Activated CD8-positive, alpha-beta T cell treated with anti-CD3 and anti-CD28 coated beads, Interleukin-2, amount 10 ng/mL, durations not matched to agents 7 days and 5 days (primary cell): ENCODE measurements around the gene SLC6A16. TPM values are rescaled to one million over a fixed set of nuclear protein-coding genes. Genes with fewer than 3 reads are reported as not detected.

Experiments used
- ATAC-seq: fragments of 150-1000 bp; cut with Tn5 transposase; one replicate; pipeline ENCODE4 v1.10.0; 2021; ENCODE audit warnings: moderate library complexity
- CTCF ChIA-PET: fragments of 350-600 bp; sonication (Branson Sonifier 250); formaldehyde crosslinking; loops from one replicate; lab custom pipeline; 2021; ENCODE audit warnings: antibody characterized with exemption; lab: Charles Lee
- POLR2A ChIA-PET: fragments of 350-600 bp; sonication (Branson Sonifier 250); formaldehyde crosslinking; loops from one replicate; lab custom pipeline; 2021; ENCODE audit warnings: antibody characterized with exemption; lab: Charles Lee
- DNase-seq: peaks from one replicate; pipeline ENCODE4 v3.0.0-alpha.2; 2020
- H3K27ac Mint-ChIP-seq: one replicate; pipeline ENCODE4 v1.8.0; 2021; ENCODE audit warnings: mild to moderate bottlenecking, mixed read lengths
- H3K27me3 Mint-ChIP-seq: one replicate; pipeline ENCODE4 v1.8.0; 2021; ENCODE audit warnings: low read depth, mixed read lengths
- H3K36me3 Mint-ChIP-seq: one replicate; pipeline ENCODE4 v1.8.0; 2021; ENCODE audit warnings: low read depth, mixed read lengths
- H3K4me1 Mint-ChIP-seq: one replicate; pipeline ENCODE4 v1.8.0; 2021; ENCODE audit warnings: low read depth, mixed read lengths
- H3K4me3 Mint-ChIP-seq: one replicate; pipeline ENCODE4 v1.8.0; 2021; ENCODE audit warnings: mild to moderate bottlenecking, mixed read lengths
- H3K9me3 Mint-ChIP-seq: one replicate; pipeline ENCODE4 v1.8.0; 2022; ENCODE audit warnings: mixed read lengths; ENCODE audit not compliant: insufficient read depth
- total RNA-seq, 2 experiments: library from RNA; stranded (reverse); gene quantifications; one replicate each; pipeline ENCODE4 v1.2.3, GENCODE V29; 2021

The SLC6A16 gene
- total RNA-seq, 2 experiments from 2014 or later = 3.4 to 3.5 TPM

DNA sequence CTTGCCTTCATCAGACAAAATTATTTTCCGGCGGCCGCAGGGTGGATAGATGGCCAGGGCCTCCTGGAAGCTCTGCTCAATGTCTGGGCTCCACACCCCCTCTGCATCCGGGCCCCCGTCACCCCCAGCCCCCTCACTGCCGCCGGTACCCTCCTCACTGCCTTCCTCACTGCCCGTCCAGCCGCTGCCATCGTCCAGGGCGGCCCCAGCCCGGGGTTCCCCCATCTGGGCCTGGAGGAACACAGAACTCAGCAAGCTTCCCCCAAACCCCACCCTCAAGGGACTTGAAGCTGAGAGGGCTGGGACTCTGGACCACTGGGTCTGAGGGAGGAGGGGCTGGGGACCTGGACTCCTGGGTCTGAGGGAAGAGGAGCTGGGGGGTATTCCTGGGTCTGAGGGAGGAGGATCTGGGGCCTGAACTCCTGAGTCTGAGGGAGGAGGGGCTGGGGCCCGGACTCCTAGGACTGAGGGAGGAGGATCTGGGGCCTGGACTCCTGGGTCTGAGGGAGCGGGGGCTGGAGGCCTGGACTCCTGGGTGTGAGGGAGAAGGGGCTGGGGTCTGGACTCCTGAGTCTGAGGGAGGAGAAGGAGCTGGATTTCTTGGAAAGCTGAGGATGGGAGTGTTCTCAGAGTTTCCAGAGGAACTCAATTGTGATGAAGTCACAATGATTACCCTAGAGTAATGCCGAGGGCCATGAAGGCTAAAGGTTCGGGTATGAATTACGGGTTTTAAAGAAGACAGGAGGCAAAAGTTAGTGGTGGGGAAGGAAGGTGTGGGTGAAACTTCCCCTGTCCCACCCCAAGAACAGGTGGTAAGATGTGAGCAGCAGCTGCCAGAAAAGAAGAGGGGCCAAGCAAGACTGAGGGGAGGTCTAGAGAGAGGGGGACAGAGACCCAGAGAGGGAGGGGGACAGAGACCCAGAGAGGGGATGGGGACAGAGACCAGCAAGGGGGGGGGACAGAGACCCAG, 35.1 kb upstream of the SLC6A16 start:
- no peaks in the 10 kb centered on the region for H3K36me3 Mint-ChIP-seq
- H3K27me3 Mint-ChIP-seq = peaks cover 38% of the 10 kb centered on the region
- H3K4me1 Mint-ChIP-seq = peaks cover 17% of the 10 kb centered on the region
- ChIA-PET POLR2A (interaction anchor here (0.7 to 1.3 kb wide), 2 partner anchors 19 to 81 kb away, joined by 3 to 4 read pairs; no protein-coding TSS in a partner anchor), CTCF (interaction anchor here (1.8 kb wide), 1 partner anchor 32 kb away, joined by 4 read pairs; no protein-coding TSS in a partner anchor)
- no peak overlapping the region for H3K4me3 Mint-ChIP-seq
- no peak overlapping the region for H3K27ac Mint-ChIP-seq
- no peaks in the 10 kb centered on the region for H3K9me3 Mint-ChIP-seq
- ATAC-seq (no peak), DNase-seq (no peak)

DNA sequence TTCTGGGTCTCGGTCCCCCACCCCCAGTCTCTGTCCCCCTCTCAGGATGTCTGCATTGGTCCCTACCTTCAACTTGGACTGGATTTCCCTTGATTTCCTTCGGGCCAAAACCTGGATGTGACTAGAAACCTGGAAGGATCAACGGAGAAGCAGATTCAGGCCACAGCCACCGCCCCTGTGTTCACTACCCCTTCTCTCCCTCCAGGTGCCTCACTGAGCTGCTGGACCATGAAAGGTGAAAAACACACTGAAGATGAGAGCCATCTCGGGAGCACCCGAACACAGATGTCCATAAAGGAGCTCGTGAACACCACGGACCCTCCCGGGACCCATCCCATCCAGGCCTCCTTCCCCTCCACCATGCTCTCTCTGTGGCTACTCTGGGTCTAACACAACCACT, 32.2 kb upstream of the SLC6A16 start:
- CTCF ChIA-PET = no interaction called here
- Mint-ChIP-seq H3K4me3 (no peak overlapping the region), H3K4me1 (peaks cover 17% of the 10 kb centered on the region), H3K9me3 (no peaks in the 10 kb centered on the region), H3K27me3 (peaks cover 33% of the 10 kb centered on the region), H3K36me3 (no peaks in the 10 kb centered on the region), H3K27ac (no peak overlapping the region)
- POLR2A ChIA-PET = no interaction called here
- no peak for DNase-seq
- ATAC-seq = no peak

DNA sequence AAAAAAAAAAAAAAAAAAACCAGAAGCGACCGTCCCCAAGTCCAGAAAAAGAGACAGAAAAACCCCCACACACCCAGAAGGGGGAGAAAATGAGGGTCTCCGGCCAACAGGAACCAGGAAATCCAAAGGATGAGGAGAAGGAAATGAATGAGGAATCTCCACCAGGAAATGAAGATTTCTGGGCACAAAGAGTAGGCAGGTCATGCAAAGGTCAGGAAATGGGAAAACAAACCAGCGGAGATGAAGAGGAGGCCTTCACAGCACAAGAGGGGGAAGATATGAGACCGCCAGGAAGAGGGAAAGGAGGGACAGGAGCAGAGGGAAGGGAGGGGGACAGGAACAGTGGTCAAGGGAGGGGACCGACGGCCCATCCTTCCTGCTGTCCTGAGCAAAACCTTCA, 31.4 kb upstream of the SLC6A16 start:
- H3K4me3 Mint-ChIP-seq = no peak overlapping the region
- DNase-seq (no peak), ATAC-seq (no peak)
- ChIA-PET CTCF (no interaction called here), POLR2A (no interaction called here)
- no peaks in the 10 kb centered on the region for H3K36me3 Mint-ChIP-seq
- no peak overlapping the region for H3K27ac Mint-ChIP-seq
- no peaks in the 10 kb centered on the region for H3K9me3 Mint-ChIP-seq
- peaks cover 14% of the 10 kb centered on the region for H3K4me1 Mint-ChIP-seq
- H3K27me3 Mint-ChIP-seq = peaks cover 26% of the 10 kb centered on the region

DNA sequence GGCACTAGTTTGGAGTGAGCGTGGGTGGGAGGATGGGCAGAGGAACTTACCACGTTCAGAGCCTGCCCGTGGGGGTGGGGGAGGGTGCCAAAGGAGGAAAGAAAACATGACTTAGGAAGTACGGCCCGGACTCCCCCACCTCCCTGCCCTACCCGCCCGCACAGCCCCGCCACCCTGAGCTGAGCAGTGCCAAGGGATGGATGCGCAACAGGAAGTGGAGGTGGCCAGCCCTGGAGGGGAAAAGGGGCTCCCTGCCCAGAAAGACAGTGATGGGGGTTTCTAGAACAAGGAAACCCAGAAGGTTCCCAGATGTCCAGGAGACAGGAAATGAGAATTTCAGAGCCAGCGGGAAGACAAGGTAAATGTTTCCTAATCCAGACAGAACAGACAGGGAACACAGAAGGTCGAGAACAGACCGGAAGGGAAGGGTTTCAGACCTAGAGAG, 30.9 kb upstream of the SLC6A16 start:
- ATAC-seq (no peak), DNase-seq (no peak)
- no peaks in the 10 kb centered on the region for H3K9me3 Mint-ChIP-seq
- peaks cover 22% of the 10 kb centered on the region for H3K27me3 Mint-ChIP-seq
- no peak overlapping the region for H3K27ac Mint-ChIP-seq
- CTCF ChIA-PET = no interaction called here
- H3K4me1 Mint-ChIP-seq = peaks cover 12% of the 10 kb centered on the region
- no peaks in the 10 kb centered on the region for H3K36me3 Mint-ChIP-seq
- no peak overlapping the region for H3K4me3 Mint-ChIP-seq
- POLR2A ChIA-PET = no interaction called here

DNA sequence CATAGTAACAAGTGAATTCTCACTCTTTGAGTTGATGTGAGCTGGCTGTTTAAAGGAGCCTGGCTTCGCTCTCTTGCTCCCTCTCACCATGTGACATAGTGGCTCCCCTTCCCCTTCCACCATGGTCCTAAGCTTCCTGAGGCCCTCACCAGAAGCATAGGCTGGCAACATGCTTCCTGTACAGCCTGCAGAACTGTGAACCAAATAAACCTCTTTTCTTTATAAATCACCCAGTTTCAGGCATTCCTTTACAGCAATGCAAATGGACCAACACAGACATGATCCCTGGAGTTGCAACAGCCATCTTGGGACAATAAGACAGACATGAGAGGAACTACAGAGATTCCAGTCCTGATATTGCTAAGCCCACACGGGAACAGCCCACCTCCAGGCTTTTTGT, 24.6 kb upstream of the SLC6A16 start:
- CTCF ChIA-PET = no interaction called here

DNA sequence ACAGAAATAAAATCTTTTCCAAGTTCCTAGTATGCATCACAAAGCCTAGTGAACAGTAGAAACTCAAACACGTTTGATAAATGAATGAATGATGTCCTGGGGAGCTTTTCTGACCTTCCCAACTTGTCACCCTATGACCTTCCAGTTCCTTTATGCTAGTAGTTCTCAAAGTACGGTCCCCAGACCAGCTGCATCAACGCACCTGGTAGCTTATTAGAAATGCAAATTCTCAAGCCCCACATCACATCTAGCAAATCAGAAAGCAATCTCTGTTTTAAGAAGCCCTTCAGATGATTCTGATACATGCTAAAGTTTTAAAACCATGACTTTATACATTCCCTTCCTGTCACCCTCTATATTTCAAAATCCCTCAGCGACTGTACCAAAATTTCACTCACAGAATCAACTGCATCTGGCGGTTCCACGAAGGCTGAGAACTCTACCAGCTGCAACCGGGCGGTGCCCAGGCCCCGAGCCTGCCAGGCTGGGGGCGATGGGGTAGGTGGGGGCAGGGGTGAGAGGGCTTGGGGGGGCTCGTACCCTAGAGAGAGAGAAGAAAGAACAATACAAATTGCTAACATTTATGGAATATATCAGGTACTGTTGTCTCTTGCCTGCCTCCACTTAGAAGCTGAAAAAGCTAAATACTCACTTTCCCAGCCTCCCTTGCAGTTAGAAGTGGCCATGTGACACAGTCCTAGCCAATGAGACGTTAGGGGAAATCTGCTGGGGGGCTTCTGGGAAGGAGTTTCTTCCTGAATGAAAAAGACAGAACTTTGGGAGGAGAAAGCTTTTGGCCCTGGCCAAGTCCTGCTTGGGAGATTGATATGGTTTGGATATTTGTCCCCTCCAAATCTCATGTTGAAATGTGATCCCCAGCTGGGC, 23.6 kb upstream of the SLC6A16 start:
- H3K4me3 Mint-ChIP-seq = no peak overlapping the region

More for the DNA sequence above, 24.6 kb upstream of the SLC6A16 start:
- ATAC-seq (no peak), DNase-seq (no peak)
- H3K27me3 Mint-ChIP-seq = peaks cover 2% of the 10 kb centered on the region
- POLR2A ChIA-PET = no interaction called here
- no peak overlapping the region for H3K4me3 Mint-ChIP-seq
- H3K27ac Mint-ChIP-seq = no peak overlapping the region
- peaks cover 9% of the 10 kb centered on the region for H3K4me1 Mint-ChIP-seq
- H3K36me3 Mint-ChIP-seq = no peaks in the 10 kb centered on the region
- no peaks in the 10 kb centered on the region for H3K9me3 Mint-ChIP-seq

DNA sequence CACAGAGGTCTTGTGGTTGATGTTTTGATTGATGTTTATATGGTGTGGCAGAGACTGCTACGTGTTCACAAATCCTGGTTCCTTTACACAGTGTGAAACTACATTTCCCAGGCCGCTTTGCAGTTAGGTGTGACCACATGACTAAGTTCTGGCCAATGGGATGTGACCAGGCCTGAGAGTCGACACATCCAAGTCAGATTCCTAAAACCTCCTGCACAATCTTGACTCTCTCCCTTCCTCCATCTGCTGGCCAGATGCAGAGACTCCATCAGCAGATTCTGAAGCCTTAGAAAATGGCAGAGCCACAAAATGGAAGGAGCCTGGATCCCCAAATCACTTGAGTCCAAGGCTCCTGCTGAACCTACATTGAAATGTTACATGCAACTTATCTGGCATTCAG, 22.8 kb upstream of the SLC6A16 start:
- ChIA-PET CTCF (interaction anchor here (0.8 to 1.2 kb wide), 3 partner anchors 20 to 47 kb away, joined by 3 to 4 read pairs (median 3); no protein-coding TSS in a partner anchor), POLR2A (no interaction called here)
- Mint-ChIP-seq H3K27me3 (no peaks in the 10 kb centered on the region), H3K27ac (no peak overlapping the region), H3K4me1 (peaks cover 11% of the 10 kb centered on the region), H3K9me3 (no peaks in the 10 kb centered on the region), H3K36me3 (no peaks in the 10 kb centered on the region), H3K4me3 (no peak overlapping the region)
- ATAC-seq (no peak), DNase-seq (no peak)

More for the DNA sequence above, 23.6 kb upstream of the SLC6A16 start:
- ATAC-seq (no peak), DNase-seq (no peak)
- ChIA-PET POLR2A (no interaction called here), CTCF (interaction anchor here (0.7 to 1.2 kb wide), 4 partner anchors 21 to 277 kb away, joined by 3 to 4 read pairs (median 3); no protein-coding TSS in a partner anchor)
- peaks cover 11% of the 10 kb centered on the region for H3K4me1 Mint-ChIP-seq
- no peaks in the 10 kb centered on the region for H3K9me3 Mint-ChIP-seq
- H3K27me3 Mint-ChIP-seq = no peaks in the 10 kb centered on the region
- H3K27ac Mint-ChIP-seq = no peak overlapping the region
- H3K36me3 Mint-ChIP-seq = no peaks in the 10 kb centered on the region

DNA sequence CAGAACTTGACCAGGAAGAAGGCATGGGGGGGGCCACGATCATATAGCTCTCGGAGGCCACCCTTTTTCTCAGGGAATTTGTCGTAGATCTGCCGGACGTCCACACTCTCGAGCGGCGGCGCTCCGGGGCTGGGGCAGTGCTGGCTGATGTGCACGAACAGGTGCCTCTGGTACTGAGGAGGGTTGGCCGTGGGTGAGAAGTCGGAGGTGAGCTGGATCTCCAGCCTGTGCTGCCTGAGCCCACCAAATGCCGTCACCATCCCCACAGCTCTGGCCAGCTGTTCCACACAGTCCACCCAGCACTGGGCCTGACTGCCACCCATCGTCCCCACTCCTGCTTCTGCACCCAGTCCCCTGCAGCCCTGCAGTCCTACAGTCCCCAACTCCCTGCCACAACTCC, 22.2 kb upstream of the SLC6A16 start:
- Mint-ChIP-seq H3K9me3 (no peaks in the 10 kb centered on the region), H3K4me3 (no peak overlapping the region), H3K36me3 (no peaks in the 10 kb centered on the region), H3K27ac (no peak overlapping the region), H3K27me3 (no peaks in the 10 kb centered on the region), H3K4me1 (peaks cover 11% of the 10 kb centered on the region)
- ATAC-seq = no peak
- ChIA-PET CTCF (no interaction called here), POLR2A (no interaction called here)
- DNase-seq = no peak

DNA sequence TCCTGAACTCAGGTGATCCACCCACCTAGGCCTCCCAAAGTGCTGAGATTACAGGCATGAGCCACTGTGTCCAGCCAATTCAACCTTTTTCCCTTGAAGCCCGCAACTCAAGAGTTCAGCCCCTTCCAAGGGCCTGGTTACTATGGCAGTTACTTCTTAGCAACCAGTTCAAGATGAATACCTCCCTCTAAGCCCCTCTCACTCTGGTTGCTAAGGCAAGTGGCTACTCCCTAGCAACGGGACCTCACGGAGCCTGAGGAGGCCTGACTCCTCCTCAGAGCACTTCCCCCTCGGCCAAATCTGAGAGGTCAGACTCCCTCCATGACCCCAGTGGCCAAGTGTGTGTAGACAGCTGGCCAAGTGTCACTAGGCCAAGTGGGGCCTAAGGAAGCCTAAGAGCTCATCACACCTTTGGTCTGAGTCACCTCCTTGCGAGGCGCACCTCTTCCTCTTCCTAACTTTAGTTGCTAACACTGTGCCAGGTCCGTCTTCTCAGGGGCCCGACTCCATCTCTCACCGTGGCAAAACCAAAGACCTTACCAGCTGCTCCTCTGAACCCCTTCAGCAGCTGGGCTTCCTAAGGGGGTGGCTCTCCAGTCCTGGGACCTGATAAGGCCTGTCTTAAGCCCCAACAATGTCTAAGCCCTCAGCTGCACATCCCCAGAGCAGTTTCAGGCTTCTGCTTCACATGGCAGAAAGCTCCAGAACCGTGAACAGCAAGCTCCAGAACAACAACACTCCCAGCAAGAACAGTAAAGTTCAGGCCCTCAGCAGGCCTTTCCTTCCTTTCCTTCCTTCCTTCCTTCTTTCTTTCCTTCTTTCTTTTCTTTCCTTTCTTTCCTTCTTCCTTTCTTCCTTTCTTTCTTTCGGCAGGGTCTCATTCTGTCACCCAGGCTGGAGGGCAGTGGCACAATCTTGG, 19.8 kb upstream of the SLC6A16 start:
- Mint-ChIP-seq H3K4me3 (no peak overlapping the region), H3K36me3 (peaks cover 12% of the 10 kb centered on the region), H3K9me3 (no peaks in the 10 kb centered on the region), H3K27ac (no peak overlapping the region), H3K27me3 (no peaks in the 10 kb centered on the region), H3K4me1 (peaks cover 18% of the 10 kb centered on the region)
- POLR2A ChIA-PET = interaction anchor here (1.6 kb wide), 1 partner anchor 11 kb away, joined by 6 read pairs; no protein-coding TSS in a partner anchor
- CTCF ChIA-PET = interaction anchor here (0.9 to 1.4 kb wide), 5 partner anchors 11 to 146 kb away, joined by 3 to 5 read pairs (median 4); no protein-coding TSS in a partner anchor
- DNase-seq (no peak), ATAC-seq (no peak)

DNA sequence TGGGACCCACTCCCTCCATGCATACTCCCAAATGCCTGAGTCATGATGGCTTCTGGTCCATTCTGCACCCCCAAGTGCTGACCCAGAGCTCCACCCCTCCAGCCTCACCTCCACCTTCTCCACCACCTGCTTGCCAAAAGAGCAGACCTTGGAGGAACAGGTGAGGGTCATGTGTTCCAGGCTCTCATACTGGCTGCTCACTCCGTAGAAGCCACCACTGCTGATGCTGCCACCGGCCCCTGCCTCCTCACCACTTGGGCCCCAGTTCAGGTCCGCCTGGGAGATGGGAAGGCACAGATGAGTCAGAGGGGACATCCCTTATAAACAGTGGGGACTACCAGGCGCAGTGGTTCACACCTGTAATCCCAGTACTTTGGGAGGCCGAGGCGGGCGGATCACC, 18.1 kb upstream of the SLC6A16 start:
- H3K27me3 Mint-ChIP-seq = no peaks in the 10 kb centered on the region
- H3K9me3 Mint-ChIP-seq = no peaks in the 10 kb centered on the region
- peaks cover 22% of the 10 kb centered on the region for H3K36me3 Mint-ChIP-seq
- H3K27ac Mint-ChIP-seq = no peak overlapping the region
- CTCF ChIA-PET = no interaction called here
- peaks cover 30% of the 10 kb centered on the region for H3K4me1 Mint-ChIP-seq
- no peak for ATAC-seq
- POLR2A ChIA-PET = interaction anchor here (1.6 kb wide), 1 partner anchor 9 kb away, joined by 6 read pairs; no protein-coding TSS in a partner anchor
- DNase-seq = no peak
- H3K4me3 Mint-ChIP-seq = no peak overlapping the region
